HEK293 (cell line): ENCODE results near the gene AIFM1.

Source experiments
- EGR2 ChIP-seq: fragments of 450-650 bp; formaldehyde crosslinking; IDR thresholded peaks from 2 replicates; pipeline ENCODE4 v1.5.1; 2016; ENCODE audit warnings: low read depth, missing biosample characterization, missing genetic modification characterization
- ELK4 ChIP-seq: IDR thresholded peaks from 2 replicates; pipeline ENCODE4 v1.6.1; 2011; ENCODE audit warnings: mild to moderate bottlenecking, low read depth, low read length, borderline replicate concordance
- HOXD13 ChIP-seq: sonication (generic); formaldehyde crosslinking; IDR thresholded peaks from 2 replicates; pipeline ENCODE4 v1.8.0; 2022; ENCODE audit warnings: missing genetic modification reagents, borderline replicate concordance
- KLF1 ChIP-seq: fragments of 450-650 bp; formaldehyde crosslinking; IDR thresholded peaks from 2 replicates; pipeline ENCODE4 v1.5.1; 2016; ENCODE audit warnings: missing biosample characterization, missing genetic modification characterization
- SALL2 ChIP-seq: fragments of 450-650 bp; formaldehyde crosslinking; IDR thresholded peaks from 2 replicates; pipeline ENCODE4 v1.5.0; 2017; ENCODE audit warnings: missing biosample characterization, mild to moderate bottlenecking, missing genetic modification characterization, borderline replicate concordance
- ZBTB10 ChIP-seq: fragments of 450-650 bp; formaldehyde crosslinking; IDR thresholded peaks from 2 replicates; pipeline ENCODE4 v1.5.1; 2016; ENCODE audit warnings: missing biosample characterization, missing genetic modification characterization
- ZBTB20 ChIP-seq: fragments of 450-650 bp; formaldehyde crosslinking; IDR thresholded peaks from 2 replicates; pipeline ENCODE4 v1.5.1; 2016; ENCODE audit warnings: missing biosample characterization, missing genetic modification characterization
- ZBTB21 ChIP-seq: fragments of 450-650 bp; formaldehyde crosslinking; IDR thresholded peaks from 2 replicates; pipeline ENCODE4 v1.5.1; 2017; ENCODE audit warnings: missing biosample characterization, missing genetic modification characterization
- ZBTB7A ChIP-seq: fragments of 450-650 bp; formaldehyde crosslinking; IDR thresholded peaks from 2 replicates; pipeline ENCODE4 v1.5.1; 2016; ENCODE audit warnings: low read depth, missing biosample characterization, missing genetic modification characterization
- ZNF10 ChIP-seq: fragments of 450-650 bp; formaldehyde crosslinking; IDR thresholded peaks from 2 replicates; pipeline ENCODE4 v1.5.1; 2017; ENCODE audit warnings: missing biosample characterization, missing genetic modification characterization
- ZNF132 ChIP-seq: fragments of 450-650 bp; formaldehyde crosslinking; IDR thresholded peaks from 2 replicates; pipeline ENCODE4 v1.5.1; 2017; ENCODE audit warnings: missing biosample characterization, missing genetic modification characterization, borderline replicate concordance
- ZNF280D ChIP-seq: fragments of 450-650 bp; formaldehyde crosslinking; IDR thresholded peaks from 2 replicates; pipeline ENCODE4 v1.5.1; 2016; ENCODE audit warnings: missing biosample characterization, missing genetic modification characterization
- ZNF341 ChIP-seq: fragments of 450-650 bp; formaldehyde crosslinking; IDR thresholded peaks from 2 replicates; pipeline ENCODE4; 2016; ENCODE audit warnings: low read depth, missing biosample characterization, missing genetic modification characterization
- ZNF394 ChIP-seq: fragments of 450-650 bp; formaldehyde crosslinking; IDR thresholded peaks from 2 replicates; pipeline ENCODE4 v1.5.1; 2016; ENCODE audit warnings: missing biosample characterization, missing genetic modification characterization, mild to moderate bottlenecking, moderate library complexity, borderline replicate concordance
- ZNF549 ChIP-seq: fragments of 450-650 bp; IDR thresholded peaks from 2 replicates; pipeline ENCODE4 v1.5.1; 2018; ENCODE audit warnings: missing biosample characterization, missing genetic modification characterization, mild to moderate bottlenecking, inconsistent platforms, moderate library complexity
- ZNF596 ChIP-seq: fragments of 450-650 bp; IDR thresholded peaks from 2 replicates; pipeline ENCODE4 v1.5.0; 2018; ENCODE audit warnings: missing biosample characterization, mild to moderate bottlenecking, missing genetic modification characterization, moderate library complexity
- ZNF610 ChIP-seq: fragments of 450-650 bp; formaldehyde crosslinking; IDR thresholded peaks from 2 replicates; pipeline ENCODE4 v1.5.1; 2016; ENCODE audit warnings: missing biosample characterization, missing genetic modification characterization, borderline replicate concordance
- ZNF621 ChIP-seq: fragments of 450-650 bp; formaldehyde crosslinking; IDR thresholded peaks from 2 replicates; pipeline ENCODE4 v1.5.1; 2017; ENCODE audit warnings: missing biosample characterization, missing genetic modification characterization
- ZNF626 ChIP-seq: fragments of 450-650 bp; sonication (Bioruptor Pico); formaldehyde crosslinking; IDR thresholded peaks from 2 replicates; pipeline ENCODE4 v1.5.1; 2018; ENCODE audit warnings: missing biosample characterization, missing genetic modification characterization, inconsistent platforms
- ZNF639 ChIP-seq: fragments of 450-650 bp; formaldehyde crosslinking; IDR thresholded peaks from 2 replicates; pipeline ENCODE4 v1.5.1; 2016; ENCODE audit warnings: missing biosample characterization, missing genetic modification characterization
- ZNF654 ChIP-seq: fragments of 450-650 bp; formaldehyde crosslinking; IDR thresholded peaks from 2 replicates; pipeline ENCODE4 v1.5.1; 2016; ENCODE audit warnings: low read depth, missing biosample characterization, missing genetic modification characterization
- ZNF830 ChIP-seq: fragments of 450-650 bp; IDR thresholded peaks from 2 replicates; pipeline ENCODE4 v1.5.0; 2018; ENCODE audit warnings: missing biosample characterization, missing genetic modification characterization, low read depth, mild to moderate bottlenecking, moderate library complexity
- TF ChIP-seq, protein P1 (sequence below): fragments of 450-650 bp; formaldehyde crosslinking; IDR thresholded peaks from 2 replicates; pipeline ENCODE4 v1.5.1; 2016; ENCODE audit warnings: missing biosample characterization, missing genetic modification characterization
- TF ChIP-seq, protein P2 (sequence below): fragments of 450-650 bp; formaldehyde crosslinking; IDR thresholded peaks from 2 replicates; pipeline ENCODE4 v1.5.1; 2016; ENCODE audit warnings: missing biosample characterization, missing genetic modification characterization
- TF ChIP-seq, protein P3 (sequence below): fragments of 450-650 bp; formaldehyde crosslinking; IDR thresholded peaks from 2 replicates; pipeline ENCODE4 v1.5.1; 2017; ENCODE audit warnings: missing biosample characterization, missing genetic modification characterization

The AIFM1 gene

DNA sequence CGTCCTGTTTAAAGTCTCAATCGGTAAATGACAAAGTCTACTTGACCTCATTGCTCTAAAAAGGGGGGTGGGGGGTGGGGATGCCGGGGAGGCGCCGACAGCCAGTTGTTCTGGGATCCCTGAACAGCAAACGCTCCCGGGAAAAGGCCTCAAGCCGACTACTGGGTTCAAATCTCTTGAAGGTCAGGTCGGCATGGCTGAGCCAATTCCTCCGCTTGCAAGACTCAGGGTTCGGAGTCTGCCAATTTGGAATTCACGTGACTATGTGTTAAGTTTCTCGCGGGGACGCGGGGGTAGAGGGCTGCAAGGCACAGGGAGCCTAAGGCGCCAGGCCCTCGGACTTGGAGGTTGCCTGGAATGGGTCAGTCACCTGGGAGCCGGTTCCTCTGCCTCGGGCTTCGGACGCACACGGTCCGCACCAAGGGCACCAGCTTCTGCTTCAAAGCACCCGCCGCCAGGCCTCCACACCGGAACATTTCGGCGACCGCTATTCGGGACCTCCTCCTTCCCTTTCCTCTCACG lies 399 bp downstream of the AIFM1 start (continued):
- TF ChIP-seq ELK4, result no peak
- no peak for TF ChIP-seq ZNF654 (tag by site-specific recombination)
- no peak for TF ChIP-seq ZNF596 (tag by site-specific recombination)
- TF ChIP-seq, protein P1, sequence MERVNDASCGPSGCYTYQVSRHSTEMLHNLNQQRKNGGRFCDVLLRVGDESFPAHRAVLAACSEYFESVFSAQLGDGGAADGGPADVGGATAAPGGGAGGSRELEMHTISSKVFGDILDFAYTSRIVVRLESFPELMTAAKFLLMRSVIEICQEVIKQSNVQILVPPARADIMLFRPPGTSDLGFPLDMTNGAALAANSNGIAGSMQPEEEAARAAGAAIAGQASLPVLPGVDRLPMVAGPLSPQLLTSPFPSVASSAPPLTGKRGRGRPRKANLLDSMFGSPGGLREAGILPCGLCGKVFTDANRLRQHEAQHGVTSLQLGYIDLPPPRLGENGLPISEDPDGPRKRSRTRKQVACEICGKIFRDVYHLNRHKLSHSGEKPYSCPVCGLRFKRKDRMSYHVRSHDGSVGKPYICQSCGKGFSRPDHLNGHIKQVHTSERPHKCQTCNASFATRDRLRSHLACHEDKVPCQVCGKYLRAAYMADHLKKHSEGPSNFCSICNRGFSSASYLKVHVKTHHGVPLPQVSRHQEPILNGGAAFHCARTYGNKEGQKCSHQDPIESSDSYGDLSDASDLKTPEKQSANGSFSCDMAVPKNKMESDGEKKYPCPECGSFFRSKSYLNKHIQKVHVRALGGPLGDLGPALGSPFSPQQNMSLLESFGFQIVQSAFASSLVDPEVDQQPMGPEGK, result peak; percentile 78; the same call in 1 of the 2 replicates
- TF ChIP-seq ZNF10, result no peak
- 0 out of 2 replicates have a peak, but pooled peaks have one; percentile 49 for TF ChIP-seq ZNF610
- no peak for TF ChIP-seq ZNF626 (tag by site-specific recombination)
- TF ChIP-seq SALL2 (tag by site-specific recombination), result no peak
- TF ChIP-seq, protein P2, sequence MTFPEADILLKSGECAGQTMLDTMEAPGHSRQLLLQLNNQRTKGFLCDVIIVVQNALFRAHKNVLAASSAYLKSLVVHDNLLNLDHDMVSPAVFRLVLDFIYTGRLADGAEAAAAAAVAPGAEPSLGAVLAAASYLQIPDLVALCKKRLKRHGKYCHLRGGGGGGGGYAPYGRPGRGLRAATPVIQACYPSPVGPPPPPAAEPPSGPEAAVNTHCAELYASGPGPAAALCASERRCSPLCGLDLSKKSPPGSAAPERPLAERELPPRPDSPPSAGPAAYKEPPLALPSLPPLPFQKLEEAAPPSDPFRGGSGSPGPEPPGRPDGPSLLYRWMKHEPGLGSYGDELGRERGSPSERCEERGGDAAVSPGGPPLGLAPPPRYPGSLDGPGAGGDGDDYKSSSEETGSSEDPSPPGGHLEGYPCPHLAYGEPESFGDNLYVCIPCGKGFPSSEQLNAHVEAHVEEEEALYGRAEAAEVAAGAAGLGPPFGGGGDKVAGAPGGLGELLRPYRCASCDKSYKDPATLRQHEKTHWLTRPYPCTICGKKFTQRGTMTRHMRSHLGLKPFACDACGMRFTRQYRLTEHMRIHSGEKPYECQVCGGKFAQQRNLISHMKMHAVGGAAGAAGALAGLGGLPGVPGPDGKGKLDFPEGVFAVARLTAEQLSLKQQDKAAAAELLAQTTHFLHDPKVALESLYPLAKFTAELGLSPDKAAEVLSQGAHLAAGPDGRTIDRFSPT (tag by site-specific recombination), result no peak
- TF ChIP-seq ZBTB21 (tag by site-specific recombination), result no peak
- TF ChIP-seq ZNF341 (tag by site-specific recombination), result no peak
- TF ChIP-seq ZBTB7A (tag by site-specific recombination), result no peak
- no peak for TF ChIP-seq ZNF830 (tag by site-specific recombination)
- TF ChIP-seq ZNF280D, result no peak
- no peak for TF ChIP-seq ZNF639 (tag by site-specific recombination)
- TF ChIP-seq HOXD13 (CRISPR knock-in tag), result no peak
- TF ChIP-seq ZBTB20 (tag by site-specific recombination), result 0 out of 2 replicates have a peak, but pooled peaks have one; percentile 49
- TF ChIP-seq, protein P3, sequence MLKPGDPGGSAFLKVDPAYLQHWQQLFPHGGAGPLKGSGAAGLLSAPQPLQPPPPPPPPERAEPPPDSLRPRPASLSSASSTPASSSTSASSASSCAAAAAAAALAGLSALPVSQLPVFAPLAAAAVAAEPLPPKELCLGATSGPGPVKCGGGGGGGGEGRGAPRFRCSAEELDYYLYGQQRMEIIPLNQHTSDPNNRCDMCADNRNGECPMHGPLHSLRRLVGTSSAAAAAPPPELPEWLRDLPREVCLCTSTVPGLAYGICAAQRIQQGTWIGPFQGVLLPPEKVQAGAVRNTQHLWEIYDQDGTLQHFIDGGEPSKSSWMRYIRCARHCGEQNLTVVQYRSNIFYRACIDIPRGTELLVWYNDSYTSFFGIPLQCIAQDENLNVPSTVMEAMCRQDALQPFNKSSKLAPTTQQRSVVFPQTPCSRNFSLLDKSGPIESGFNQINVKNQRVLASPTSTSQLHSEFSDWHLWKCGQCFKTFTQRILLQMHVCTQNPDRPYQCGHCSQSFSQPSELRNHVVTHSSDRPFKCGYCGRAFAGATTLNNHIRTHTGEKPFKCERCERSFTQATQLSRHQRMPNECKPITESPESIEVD (tag by site-specific recombination), result no peak
- TF ChIP-seq ZNF549, result no peak
- no peak for TF ChIP-seq ZNF621 (tag by site-specific recombination)
- TF ChIP-seq ZNF394 (tag by site-specific recombination), result no peak
- TF ChIP-seq EGR2 (tag by site-specific recombination), result no peak
- TF ChIP-seq KLF1, result no peak
- TF ChIP-seq ZBTB10 (tag by site-specific recombination), result peak; percentile 57; the same call in 1 of the 2 replicates
- TF ChIP-seq ZNF132, result no peak
